ENCODE results near the gene RAB11FIP4.

- TF ChIP-seq, protein P1, sequence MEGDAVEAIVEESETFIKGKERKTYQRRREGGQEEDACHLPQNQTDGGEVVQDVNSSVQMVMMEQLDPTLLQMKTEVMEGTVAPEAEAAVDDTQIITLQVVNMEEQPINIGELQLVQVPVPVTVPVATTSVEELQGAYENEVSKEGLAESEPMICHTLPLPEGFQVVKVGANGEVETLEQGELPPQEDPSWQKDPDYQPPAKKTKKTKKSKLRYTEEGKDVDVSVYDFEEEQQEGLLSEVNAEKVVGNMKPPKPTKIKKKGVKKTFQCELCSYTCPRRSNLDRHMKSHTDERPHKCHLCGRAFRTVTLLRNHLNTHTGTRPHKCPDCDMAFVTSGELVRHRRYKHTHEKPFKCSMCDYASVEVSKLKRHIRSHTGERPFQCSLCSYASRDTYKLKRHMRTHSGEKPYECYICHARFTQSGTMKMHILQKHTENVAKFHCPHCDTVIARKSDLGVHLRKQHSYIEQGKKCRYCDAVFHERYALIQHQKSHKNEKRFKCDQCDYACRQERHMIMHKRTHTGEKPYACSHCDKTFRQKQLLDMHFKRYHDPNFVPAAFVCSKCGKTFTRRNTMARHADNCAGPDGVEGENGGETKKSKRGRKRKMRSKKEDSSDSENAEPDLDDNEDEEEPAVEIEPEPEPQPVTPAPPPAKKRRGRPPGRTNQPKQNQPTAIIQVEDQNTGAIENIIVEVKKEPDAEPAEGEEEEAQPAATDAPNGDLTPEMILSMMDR (IDR thresholded peaks at IDR 0.05) = no peak
- TF ChIP-seq ZFX (IDR thresholded peaks at IDR 0.05; ENCODE audit: borderline replicate concordance) = no peak
Observed at GRCh38 chr17:31428512-31428911, 37.0 kb downstream of the RAB11FIP4 start.

Data from 22Rv1 (cell line).